NCI-H1105 (cell line): Measurements from ENCODE around the gene CREB1.
"Not testable (repeated sequence)": the region's sequence is repeated elsewhere in the genome, so short reads cannot be mapped to it uniquely, and the experiment has no call there.

ENCODE experiments used
- DNase-seq: peaks from one replicate; lab custom pipeline; 2025; lab: John Stamatoyannopoulos, UW

Gene CREB1

DNA sequence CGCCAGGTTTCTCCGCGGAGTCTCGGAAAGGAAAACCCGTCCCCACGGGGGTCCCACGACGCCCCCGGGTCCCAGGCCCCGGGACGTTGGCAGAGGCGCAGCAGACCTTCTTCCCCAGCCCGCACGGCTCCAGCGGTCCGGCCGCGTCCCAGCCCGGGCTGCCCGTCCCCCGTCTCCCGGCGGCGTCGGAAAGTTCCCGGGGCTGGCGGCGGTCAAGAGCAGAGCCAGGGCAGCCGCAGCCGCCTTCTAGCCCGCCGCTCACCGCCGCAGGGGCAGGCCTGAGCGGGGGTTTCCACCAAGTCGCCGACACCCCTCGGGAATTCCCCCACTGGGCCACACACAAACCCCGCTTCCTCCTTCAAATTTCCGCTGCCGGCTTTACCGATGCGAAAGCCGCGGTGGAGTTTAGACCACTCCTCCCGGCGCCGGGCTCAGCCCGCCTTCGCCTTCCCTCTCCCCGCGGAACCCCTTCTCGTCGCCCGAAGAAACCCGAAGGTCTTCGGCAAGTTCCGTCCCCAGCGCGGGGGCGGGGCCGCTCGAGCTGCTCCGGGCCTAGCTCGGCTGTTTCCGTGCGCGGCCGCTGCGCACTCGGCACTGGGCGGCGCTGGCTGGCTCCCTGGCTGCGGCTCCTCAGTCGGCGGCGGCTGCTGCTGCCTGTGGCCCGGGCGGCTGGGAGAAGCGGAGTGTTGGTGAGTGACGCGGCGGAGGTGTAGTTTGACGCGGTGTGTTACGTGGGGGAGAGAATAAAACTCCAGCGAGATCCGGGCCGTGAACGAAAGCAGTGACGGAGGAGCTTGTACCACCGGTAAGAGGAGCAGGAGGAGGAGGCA, at the start of gene CREB1:
TSS of gene CREB1 (plus strand) at position 633 of the 830 bp plus-strand sequence. CDS start 25,674 bp downstream, outside the sequence.
- peak; percentile 89 for DNase-seq

DNA sequence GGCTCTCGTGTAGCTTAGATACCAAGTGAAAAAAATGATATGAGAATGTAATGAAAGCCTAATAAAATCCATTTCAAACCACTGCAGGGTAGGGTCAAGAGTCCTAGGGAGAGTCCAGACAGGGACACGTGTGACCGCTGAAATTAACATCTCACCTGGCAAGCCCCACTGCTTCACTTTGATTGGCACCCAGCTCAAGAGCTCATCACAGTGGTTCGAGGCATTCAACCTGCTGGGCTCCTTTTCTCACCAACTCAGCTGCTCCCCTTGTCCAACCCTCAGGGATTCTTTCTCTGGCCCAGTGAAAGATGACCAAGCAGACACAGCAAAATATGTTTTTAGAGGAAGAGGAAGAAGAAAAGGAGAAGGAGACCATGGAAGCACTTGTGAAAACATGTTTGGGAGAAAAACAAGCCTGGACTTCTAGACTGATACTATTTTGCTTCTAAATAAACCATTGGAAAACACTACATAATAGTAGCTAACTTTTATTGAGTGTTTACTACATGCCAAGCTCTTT, 49.2 kb upstream of the CREB1 start:
- no peak for DNase-seq

- DNase-seq: no peak
Observed at GRCh38 chr2:207481924-207482323, 47.8 kb upstream of the CREB1 start.

- DNase-seq: no peak
Observed at GRCh38 chr2:207482630-207483029, 47.1 kb upstream of the CREB1 start.

DNA sequence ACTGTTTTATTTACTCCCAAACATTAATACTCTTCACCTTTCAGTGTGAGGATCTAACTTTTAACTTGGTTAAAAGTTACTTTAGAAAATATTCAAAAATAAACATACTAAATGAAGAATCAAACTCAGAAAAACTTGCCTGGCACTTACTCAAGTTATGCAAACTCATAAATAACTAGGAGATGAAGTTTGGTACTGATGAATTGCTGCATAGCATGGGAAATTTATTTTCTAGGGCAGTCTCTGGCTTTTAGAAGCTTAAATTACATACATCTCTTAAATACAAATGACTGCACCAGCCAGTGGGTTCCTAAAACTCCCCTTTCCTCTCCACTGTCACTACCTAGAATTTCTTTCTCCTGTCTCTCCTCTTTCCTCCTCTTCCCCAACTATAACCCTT, 46.7 kb upstream of the CREB1 start:
- DNase-seq: no peak

DNA sequence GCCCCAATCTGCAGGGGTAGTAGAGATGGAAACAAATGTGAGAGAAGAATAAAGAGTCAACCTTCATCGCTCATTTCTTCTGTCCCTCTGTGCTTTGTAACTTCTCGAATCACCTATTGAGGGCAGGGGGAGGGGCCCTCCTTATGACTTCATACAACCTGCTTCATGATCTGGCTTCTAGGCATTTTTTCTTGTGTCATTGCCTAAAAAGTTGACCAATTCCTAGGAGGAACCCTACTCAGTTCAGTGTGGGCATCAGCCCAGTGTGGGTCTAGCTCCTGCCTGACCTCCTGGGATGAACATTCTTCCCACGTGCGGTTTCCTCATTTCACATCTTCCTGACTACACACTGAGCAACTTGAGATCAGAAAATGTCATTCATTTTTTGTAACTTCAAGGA, 46.3 kb upstream of the CREB1 start:
- no peak for DNase-seq

DNA sequence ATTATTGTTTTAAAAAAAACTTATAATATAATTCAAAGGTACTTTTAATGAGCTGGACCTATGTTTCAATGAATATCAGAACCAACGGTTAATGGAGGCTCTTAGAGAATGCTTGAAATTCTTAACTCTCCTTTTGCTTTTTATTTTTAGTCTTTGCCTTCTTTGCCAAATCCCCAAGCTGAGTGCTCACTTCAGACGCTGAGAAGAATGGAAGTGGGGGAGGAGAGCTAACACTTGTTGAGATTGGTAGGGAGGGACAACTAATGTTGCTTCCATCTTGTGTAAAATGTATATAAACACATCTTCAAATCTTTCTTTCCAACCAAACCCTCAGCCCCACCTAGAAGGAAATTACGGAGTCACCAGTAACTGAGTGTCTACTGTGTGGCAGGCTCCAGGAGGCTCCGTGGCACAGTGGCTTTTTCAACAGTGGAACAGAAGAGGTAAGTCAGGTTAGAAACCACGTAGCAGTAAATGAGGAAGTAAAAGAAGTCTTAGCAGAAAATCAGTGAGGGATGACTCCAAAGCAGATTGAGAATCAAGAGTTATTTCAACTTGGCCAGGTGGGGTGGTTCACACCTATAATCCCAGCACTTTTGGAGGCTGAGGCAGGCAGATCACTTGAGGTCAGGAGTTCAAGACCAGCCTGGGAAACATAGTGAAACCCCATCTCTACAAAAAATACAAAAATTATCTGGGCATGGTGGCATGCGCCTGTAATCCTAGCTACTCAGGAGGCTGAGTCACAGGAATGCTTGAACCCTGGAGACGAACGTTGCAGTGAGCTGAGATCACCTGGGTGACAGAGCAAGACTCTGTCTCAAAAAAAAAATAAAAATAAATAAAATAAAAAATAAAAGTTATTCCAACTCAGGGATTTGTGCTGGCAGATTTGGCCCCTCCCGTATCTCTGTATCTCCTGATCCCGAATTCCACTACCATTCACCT, 45.0 kb upstream of the CREB1 start:
- no peak for DNase-seq

- DNase-seq: no peak
Observed at GRCh38 chr2:207487650-207488311, 42.0 kb upstream of the CREB1 start.

- DNase-seq: no peak
Observed at GRCh38 chr2:207489251-207489650, 40.5 kb upstream of the CREB1 start.

DNA sequence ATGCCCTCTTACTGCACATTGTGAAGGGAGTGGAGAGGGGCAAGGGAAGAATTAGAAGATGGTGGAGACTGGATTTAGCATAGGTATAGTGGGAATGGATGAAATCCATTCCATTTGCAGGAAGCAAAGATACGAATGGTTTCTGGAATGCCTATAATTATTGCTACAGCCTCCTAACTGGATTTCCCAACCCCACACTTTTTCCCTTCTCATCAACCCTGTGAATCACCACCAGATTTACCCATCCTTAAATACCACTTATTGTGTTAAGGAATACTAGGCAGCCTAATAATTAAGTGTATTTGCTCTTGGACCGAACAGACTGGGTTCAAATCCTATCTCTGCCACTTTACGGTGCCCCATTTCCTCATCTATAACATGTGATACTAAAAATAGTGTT, 39.3 kb upstream of the CREB1 start:
- DNase-seq: no peak

GRCh38 chr2:207491086-207491485, 38.7 kb upstream of the CREB1 start:
- DNase-seq: no peak

DNA sequence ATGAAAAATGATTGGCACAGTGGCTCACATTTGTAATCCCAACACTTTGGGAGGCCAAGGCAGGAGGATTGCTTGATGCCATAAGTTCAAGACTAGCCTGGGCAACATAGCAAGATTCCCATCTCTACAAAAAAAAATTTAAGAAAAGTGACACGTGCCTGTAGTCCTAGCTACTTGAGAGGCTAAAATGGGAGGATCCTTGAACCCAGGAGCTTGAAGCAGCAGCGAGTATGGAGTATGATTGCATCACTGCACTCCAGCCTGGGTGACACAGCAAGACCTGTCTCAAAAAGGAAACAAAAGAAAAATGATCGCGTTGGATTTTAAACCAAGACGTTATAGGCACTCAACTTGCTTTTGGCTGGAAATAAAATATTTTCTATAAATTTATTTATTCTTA, 37.8 kb upstream of the CREB1 start:
- DNase-seq: no peak

DNA sequence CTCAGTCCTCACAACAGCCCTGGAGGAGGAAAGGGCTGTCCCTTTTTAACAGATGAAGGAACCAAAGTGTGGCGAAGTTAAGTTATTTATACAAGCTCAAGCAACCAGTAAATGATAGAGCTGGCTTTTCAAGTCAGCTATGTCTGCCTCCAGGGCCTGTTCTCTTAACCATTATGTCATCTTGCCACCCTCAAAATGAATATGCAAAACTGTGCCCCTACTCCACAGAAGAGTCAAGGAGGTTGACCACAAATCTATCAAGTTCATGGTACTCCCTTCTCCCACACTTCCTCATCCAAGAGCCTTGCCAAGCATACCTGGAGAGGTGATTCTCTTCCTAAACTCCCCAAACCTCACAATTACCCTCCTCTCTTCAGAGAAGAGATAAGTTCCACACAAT, 37.3 kb upstream of the CREB1 start:
- DNase-seq: no peak

DNA sequence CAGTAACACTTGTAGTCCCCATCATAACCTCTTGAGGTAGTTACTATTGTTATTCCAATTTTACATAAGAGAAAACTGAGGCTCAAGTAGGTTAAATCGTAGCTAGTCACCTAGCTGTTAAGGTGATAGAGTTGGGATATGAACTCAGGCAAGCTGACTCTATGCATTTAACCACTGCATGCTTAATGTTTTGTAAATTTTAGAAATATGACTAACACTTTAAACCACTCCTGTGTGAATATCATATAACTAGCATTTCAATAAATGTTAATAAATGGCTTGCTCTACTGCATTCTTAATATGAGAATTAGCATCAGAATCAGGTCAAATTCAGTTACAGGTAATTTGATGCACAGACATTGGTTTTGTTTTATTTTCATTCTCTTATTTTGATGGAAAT, 35.6 kb upstream of the CREB1 start:
- no peak for DNase-seq

- not testable (repeated sequence) for DNase-seq
Observed at GRCh38 chr2:207496936-207497335, 32.8 kb upstream of the CREB1 start.

GRCh38 chr2:207497596-207497995, 32.2 kb upstream of the CREB1 start:
- DNase-seq: no peak

DNA sequence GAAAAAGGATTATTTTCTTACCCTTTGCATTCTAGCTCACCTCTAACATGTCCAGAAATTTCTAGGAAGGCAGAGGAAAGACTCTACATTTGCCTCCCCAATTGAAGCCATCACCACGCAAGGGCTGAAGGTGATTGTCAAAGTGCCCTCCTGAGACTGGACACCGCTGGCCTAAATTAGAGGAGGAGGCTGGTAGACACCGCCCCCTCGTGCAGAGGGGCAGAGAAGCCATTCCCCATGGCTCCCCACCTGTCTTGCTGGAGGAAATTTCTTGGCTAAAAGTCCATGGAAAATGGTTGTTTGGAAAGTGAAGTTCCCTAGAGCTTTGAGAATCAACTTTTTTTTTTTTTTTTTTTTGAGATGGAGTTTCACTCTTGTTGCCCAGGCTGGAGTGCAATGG, 31.3 kb upstream of the CREB1 start:
- DNase-seq: no peak

DNA sequence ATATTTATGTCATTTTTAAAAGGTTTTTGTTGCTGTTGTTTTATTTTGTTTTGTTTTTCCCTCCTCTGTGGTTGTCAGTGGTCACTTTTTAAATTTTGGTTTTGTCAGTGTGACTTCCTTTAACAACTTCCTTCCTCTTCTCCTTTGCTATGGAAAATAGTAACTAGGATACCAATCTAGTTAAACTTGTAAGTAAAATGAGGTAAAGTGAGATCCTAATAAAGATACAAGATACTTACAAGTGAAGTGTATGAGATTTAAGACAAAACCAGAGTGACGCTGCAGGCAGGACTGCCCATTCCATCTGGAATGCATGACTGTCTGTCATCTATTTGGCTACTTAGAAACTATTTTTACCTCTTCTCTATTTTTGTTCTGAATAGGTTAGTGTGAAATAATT, 30.6 kb upstream of the CREB1 start:
- no peak for DNase-seq

GRCh38 chr2:207501802-207502576, 27.8 kb upstream of the CREB1 start:
- DNase-seq: no peak

- DNase-seq: no peak
Observed at GRCh38 chr2:207502577-207503198, 27.1 kb upstream of the CREB1 start.

DNA sequence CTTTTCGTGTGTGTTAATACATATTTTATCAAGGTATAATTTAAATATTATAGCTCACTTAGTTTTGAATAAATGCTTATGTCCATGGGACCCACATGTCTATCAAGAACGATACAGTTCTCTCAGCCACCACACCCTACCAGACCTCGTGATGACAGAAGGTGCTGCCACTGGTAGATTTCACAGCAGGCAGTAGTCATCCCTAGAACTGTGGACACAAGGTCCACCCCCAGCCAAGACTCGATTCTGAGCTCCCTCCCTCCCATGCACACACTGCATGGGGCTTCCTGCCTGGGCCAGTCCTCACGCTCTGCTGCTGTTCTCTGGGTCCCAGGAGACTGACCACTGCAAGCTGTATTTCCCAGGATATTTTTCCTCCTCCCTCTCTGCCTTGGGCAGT, 26.5 kb upstream of the CREB1 start:
- DNase-seq: no peak
